HuH-7.5 (cell line): ENCODE data around the gene RELL1.

Experiments used
- DNase-seq: peaks from one replicate; pipeline ENCODE4 v3.0.0; 2011; ENCODE audit warnings: low spot score

The RELL1 gene

GRCh38 chr4:37686373-37687193 is at the start of gene RELL1:
Gene RELL1, minus strand, starts transcription at chr4:37686376. Its CDS starts 89 bp downstream, at chr4:37686287.
- peak; percentile 77 for DNase-seq

- DNase-seq, result no peak
Measured at GRCh38 chr4:37735578-37735977, 49.4 kb upstream of the RELL1 start.

GRCh38 chr4:37734989-37735388 is 48.8 kb upstream of the RELL1 start:
- no peak for DNase-seq

GRCh38 chr4:37733240-37733867 is 47.2 kb upstream of the RELL1 start:
- no peak for DNase-seq

GRCh38 chr4:37732526-37733186 is 46.5 kb upstream of the RELL1 start:
- DNase-seq, result no peak

- no peak for DNase-seq
Measured at GRCh38 chr4:37729649-37730004, 43.5 kb upstream of the RELL1 start.

GRCh38 chr4:37728064-37728463 is 41.9 kb upstream of the RELL1 start:
- DNase-seq, result no peak

- no peak for DNase-seq
Measured at GRCh38 chr4:37727635-37728034, 41.5 kb upstream of the RELL1 start.

GRCh38 chr4:37726666-37727065 is 40.5 kb upstream of the RELL1 start:
- no peak for DNase-seq

GRCh38 chr4:37725718-37726117 is 39.5 kb upstream of the RELL1 start:
- no peak for DNase-seq

GRCh38 chr4:37723067-37723466 is 36.9 kb upstream of the RELL1 start:
- DNase-seq, result no peak

- DNase-seq, result no peak
Measured at GRCh38 chr4:37721995-37722638, 35.9 kb upstream of the RELL1 start.

- no peak for DNase-seq
Measured at GRCh38 chr4:37719021-37719420, 32.8 kb upstream of the RELL1 start.

- no peak for DNase-seq
Measured at GRCh38 chr4:37717576-37717975, 31.4 kb upstream of the RELL1 start.

GRCh38 chr4:37715889-37716402 is 29.8 kb upstream of the RELL1 start:
- DNase-seq, result no peak

- DNase-seq, result no peak
Measured at GRCh38 chr4:37710491-37710890, 24.3 kb upstream of the RELL1 start.

- no peak for DNase-seq
Measured at GRCh38 chr4:37706032-37706431, 19.9 kb upstream of the RELL1 start.

GRCh38 chr4:37705571-37705970 is 19.4 kb upstream of the RELL1 start:
- DNase-seq, result no peak

- DNase-seq, result no peak
Measured at GRCh38 chr4:37699868-37700481, 13.8 kb upstream of the RELL1 start.

GRCh38 chr4:37697566-37697965 is 11.4 kb upstream of the RELL1 start:
- no peak for DNase-seq

- DNase-seq, result no peak
Measured at GRCh38 chr4:37693450-37694190, 7.4 kb upstream of the RELL1 start.
